Renal cortex interstitium (tissue), 11 donors: ENCODE measurements around the gene SLC7A7. TPM values are rescaled to one million over a fixed set of nuclear protein-coding genes. Genes with fewer than 3 reads are reported as not detected.
"Not testable (repeated sequence)": the region's sequence is repeated elsewhere in the genome, so short reads cannot be mapped to it uniquely, and the experiment has no call there.

Experiments
- DNase-seq, 11 donors: peaks; one replicate each; pipeline ENCODE4 v3.0.0-alpha.2; 2013; ENCODE audit warnings: low read depth in 9 of 11, low spot score in 4 of 11; ENCODE audit errors: extremely low read depth in 1 of 11
- polyA plus RNA-seq, 3 donors: library from polyadenylated mRNA; unstranded; fragments of 120-200 nt; gene quantifications; one replicate each; pipeline ENCODE4 v1.2.1, GENCODE V29; 2013; ENCODE audit not compliant: insufficient read length in 3 of 3

The SLC7A7 gene
- polyA plus RNA-seq, 3 donors, result 106 to 125 (median 119) TPM

DNA sequence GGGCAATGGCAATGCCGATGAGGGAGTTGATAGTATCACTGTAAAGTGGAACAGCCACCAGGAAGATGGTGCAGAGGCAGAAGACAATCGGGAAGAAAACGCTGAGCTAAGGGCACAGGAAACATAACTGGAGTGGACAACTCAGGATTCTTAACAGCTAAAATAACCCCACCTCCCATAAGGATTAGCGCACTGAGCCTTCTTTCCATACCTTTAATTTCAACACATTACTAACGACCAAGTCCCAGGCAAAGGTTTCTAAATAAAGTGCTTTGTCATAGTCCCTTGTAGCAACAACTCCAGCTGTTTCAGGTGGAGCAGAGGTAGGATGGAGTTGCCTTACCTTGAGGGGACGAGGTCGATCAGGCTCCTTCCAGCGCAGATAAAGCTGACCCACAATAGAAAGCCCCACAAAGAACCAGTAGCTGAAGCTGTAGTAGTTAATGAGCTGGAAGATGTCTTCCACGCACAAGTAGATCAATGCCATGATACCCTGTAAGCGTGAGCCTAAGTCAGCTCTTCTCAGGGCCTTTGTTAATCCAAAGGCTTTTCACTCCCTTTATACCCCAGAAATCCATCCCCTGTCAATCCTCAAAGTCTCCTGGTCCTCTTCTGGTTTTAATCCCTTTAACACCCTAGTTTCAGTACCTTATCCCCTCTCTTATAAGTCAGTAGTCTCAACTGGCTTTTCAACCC is 41.1 kb downstream of the SLC7A7 start:
- DNase-seq, result no peak

DNA sequence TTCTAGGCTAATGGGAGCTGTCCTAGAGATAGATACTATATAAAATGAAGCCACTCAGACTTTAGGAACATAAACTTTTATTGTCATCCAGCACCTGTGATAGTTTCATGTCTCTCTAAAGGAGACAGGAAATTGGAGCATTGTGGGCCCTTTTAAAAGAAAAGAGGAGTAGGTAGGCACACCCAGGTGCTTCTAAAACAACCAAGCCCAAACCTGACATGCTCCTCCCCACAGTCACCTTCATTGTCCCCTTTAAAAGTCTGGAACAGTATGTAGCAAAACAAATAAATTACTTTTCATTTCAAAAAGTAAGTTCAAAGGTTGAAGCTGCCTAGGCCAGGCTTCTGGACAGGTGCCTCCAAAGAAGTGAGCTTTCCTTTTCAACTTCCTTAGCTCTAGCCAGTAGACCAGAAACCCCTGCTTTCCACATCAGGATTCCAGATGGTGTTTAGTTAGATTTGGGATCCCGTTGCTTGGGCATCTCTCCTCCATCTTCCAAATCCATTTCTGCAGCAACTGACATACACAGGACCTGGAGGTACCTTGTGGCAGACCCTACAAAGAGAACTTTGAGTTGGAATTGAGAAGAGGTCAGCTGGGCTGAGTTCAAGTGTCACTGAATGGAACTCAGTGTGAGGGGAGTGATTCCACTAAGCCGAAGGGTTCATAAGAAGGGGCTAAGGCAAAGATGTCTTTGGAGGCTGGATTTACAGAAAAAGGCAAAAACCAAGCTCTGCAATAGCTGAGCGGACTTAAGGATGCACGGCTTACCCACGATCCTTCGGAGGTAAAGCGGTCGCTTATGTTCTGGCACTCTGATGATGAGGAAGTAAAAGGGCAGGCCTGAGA is 41.8 kb downstream of the SLC7A7 start:
- DNase-seq, result no peak

DNA sequence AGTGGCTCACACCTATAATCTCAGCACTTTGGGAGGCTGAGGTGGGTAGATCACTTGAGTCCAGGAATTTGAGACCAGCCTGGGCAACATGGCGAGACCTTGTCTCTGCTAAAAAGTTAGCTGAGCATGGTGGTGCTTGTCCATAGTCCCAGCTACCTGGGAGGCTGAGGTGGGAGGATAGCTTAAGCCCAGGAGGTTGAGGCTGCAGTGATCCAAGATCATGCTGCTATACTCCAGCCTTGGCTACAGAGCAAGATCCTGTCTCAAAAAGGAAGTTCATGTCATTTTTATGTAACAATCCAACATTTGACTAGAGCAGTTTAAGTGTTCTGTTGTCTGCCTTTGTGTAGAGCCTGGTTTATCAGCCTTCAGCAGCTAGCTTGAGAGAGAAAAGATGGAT is 42.5 kb downstream of the SLC7A7 start:
- no peak for DNase-seq

DNA sequence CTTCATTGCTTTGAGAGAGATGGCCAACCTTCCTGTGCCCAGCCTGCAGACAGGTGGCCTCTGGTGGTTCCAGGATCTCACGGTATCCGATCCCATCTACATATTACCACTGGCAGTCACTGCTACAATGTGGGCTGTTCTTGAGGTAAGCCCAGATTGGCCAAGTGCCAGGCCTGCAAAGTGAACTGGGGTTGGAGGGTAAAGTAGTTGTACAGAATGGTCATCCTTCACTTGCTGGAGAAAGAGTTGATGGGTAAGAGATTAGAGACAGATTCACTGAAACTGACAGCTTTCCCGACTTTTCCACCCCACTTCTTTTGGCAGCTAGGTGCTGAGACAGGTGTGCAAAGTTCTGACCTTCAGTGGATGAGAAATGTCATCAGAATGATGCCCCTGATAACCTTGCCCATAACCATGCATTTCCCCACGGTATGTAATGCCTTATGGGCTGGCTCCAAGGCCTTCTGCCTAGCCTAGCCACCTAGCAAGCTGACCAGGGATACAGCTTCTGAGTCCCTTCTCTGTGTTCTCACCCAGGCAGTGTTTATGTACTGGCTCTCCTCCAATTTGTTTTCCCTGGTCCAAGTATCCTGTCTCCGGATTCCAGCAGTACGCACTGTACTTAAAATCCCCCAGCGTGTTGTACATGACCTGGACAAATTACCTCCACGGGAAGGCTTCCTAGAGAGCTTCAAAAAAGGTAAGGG is 44.6 kb downstream of the SLC7A7 start:
- DNase-seq, result no peak

DNA sequence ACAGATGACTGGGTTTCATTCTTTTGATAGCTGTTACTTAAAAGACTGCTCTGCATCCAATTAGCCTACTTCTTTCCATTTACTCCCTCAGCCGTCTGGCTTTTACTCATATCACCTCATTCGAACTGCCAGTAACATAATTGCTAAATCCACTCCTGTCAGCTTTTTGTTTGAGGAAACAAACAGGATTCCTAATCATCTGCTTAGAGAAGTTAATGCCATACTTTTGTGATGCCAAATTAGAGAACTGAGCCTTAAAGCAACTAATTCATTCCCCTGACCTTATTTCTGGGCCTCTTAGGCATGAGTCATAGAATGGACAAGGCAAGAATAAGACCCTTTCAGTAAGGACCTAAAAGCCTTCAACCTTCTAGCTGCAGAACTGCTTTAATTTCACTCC is 45.9 kb downstream of the SLC7A7 start:
- DNase-seq, result no peak

DNA sequence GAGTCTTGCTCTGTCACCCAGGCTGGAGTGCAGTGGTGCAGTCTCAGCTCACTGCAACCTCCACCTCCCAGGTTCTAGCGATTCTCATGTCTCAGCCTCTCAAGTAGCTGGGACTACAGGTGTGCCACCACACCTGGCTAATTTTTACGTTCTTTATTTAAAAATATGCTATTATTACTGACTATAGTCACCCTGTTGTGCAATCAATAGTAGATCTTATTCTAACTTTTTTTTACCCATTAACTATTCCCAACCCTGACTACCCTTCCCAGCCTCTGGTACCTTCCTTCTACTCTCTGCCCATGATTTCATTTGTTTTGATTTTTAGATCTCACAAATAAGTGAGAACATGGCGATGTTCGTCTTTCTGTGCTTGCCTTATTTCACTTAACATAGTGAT is 46.3 kb downstream of the SLC7A7 start:
- no peak for DNase-seq

DNA sequence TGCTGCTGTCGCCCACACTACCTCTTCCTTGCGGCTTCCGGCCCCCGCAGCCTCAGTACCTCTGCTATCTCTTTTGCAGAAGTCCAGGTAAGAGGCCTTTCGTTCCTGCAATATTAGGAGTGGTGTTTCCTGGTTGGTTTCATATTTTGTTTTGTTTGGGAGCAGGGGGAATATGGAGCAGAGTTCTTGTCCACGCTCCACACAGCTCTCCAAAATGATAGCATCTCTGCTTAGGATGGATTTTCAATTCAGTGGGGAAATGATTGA is 48.0 kb downstream of the SLC7A7 start:
- DNase-seq, result no peak

DNA sequence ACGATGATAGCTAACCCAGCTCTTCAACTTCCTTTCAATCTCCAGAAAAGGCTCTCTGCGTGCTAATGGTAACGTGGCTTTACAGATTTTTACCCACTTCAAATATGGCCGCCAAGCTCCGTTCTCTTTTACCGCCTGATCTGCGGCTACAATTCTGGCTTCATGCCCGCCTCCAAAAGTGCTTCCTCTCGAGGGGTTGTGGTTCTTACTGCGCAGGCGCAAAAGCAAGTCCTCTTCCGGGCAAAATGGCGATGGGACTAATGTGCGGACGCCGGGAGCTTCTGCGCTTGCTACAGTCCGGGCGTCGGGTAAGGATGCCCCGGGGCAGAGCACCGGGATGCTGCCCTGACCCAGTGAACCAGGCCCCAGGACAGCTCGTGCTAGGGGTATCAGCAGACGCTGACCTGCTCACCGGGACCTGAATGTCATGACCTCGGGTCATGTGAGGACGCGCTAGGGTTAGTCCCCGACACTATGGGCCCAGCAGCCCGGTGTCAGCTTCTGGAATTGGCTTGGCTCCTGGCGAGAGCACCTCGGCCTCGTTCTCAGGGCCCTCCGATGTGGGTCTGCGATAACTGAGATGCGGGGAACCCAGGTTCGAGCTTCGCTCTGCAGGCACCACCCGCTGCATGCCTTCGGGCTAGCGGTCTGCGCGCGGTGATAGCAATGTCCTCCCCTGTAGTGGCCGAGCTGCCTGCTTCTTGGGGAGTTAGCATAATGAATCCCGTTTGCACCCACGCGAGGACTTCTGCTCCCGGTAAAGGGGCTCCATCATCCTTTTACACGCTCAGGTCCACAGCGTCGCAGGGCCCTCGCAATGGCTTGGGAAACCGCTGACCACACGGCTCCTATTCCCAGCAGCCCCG is 48.5 kb downstream of the SLC7A7 start, which contains the start of gene OXA1L:
Gene OXA1L (plus strand): TSS at position 232 of the 866 bp plus-strand sequence. CDS start 14 bp downstream, at position 246.
- DNase-seq, result peak; percentile 95 to 99 (median 97)

DNA sequence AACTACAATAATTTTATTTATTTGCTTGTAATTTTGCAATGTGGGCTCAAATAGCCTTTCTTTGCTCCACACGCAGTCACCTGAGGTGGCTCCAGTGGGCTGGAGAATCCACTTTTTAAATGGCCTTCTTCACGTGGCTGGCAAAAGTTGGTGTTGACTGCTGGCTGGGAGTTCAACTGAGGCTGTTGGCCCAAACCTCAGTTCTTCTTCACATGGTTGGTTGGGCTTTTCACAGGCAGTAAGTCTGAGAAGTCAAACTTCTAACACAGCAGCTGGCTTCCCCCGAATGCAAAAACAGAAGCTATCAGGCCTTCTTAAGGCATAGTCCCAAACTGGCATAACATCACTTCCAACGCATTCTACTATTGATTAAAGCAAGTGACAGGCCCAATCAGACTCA is 50.9 kb downstream of the SLC7A7 start:
- no peak for DNase-seq

DNA sequence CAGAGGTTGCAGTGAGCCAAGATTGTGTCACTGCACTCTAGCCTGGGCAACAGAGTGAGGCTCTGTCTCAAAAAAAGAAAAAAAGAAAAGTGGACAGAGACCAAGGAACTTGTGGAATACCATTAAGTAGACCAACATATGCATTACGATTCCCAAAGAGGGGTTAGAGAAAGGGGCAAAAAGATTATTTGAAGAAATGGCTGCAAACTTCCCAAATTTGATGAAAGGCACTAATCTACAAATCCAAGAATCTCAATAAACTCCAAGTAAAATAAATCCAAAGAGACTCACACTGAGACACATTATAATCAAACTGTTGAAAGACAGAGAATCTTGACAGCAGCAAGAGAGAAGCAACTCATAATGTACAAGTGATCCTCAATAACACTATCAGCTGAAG is 53.5 kb downstream of the SLC7A7 start:
- DNase-seq, result no peak

DNA sequence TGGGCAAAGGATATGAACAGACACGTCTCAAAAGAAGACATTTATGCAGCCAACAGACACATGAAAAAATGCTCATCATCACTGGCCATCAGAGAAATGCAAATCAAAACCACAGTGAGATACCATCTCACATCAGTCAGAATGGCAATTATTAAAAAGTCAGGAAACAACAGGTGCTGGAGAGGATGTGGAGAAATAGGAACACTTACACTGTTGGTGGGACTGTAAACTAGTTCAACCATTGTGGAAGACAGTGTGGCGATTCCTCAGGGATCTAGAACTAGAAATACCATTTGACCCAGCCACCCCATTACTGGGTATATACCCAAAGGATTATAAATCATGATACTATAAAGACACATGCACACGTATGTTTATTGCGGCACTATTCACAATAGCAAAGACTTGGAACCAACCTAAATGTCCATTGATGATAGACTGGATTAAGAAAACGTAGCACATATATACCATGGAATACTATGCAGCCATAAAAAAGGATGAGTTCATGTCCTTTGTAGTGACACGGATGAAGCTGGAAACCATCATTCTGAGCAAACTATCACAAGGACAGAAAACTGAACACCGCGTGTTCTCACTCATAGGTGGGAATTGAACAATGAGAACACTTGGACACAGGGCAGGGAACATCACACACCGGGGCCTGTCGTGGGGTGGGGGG is 57.1 kb downstream of the SLC7A7 start:
- not testable (repeated sequence) for DNase-seq

DNA sequence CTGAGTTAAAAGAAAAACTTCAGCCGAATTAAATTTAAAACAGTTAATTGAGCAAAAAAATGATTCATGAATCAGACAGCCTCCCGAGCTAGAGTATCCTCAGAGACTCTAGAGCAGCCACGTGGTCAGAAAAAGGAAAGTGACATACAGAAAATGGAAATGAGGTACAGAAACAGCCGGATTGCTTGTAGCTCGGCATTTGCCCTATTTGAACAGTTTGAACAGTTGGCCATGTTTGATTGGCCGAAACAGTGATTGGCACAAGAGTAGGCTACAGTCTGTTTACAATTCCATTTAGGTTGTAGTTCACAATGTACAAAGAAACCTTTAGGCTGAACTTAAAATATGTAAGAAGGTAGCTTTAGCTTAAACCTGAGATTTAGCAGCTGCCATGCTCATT is 61.6 kb downstream of the SLC7A7 start:
- no peak for DNase-seq

DNA sequence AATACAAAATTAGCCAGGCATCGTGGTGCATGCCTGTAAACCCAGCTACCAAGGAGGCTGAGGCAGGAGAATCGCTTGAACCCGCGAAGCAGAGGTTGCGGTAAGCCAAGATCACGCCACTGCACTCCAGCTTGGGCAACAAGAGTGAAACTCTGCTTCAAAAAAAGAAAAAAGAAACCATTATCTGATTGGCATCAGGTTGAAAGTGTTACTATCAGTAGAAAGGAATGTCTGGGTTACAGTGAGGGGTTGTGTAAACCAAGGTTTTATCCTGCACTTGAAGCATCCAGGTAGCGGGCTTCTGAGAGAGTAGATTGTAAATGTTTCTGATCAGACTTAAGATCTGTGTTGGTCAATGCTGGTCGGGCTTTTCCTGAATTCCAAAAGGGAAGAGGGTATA is 62.8 kb downstream of the SLC7A7 start:
- no peak for DNase-seq

DNA sequence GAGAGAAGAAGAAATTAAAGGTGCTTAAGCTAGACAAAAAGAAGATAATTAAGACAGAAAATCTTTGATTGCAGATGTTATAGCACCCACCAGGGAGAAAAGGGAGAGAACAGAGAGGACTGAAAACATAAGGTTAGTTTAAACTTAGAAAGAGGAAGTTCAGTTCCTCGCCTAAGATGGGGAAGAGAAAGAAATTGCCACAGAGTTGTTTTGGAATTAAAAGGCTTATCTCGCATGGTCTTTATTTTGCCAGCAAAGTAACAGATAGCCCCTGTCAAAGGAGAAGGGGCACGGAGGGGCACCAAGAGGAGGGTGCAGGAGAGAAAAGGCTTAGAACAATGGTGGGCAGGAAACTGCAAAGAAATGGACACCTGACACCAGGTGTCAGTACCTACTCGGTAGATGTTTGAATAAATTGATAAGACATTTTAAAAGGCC is 66.6 kb downstream of the SLC7A7 start:
- DNase-seq, result no peak

DNA sequence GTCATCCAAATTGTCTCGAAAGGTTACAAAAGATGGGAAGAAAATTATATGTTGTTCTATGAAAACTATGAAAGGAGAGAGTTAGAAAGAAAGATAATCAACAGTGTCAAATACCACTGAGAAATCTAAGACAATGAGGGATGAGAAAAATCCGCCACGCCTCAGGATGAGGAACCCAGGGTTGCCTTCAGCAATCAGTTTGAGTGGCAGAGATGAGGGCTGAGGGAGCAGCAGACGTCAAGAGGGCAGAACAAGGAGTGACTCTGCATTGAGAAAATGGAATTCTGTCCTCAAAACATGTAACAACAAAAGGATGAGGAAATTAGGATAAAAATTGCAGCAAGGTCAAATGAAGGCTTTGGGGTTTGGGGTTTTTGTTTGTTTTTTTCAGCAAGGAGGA is 67.0 kb downstream of the SLC7A7 start:
- DNase-seq, result no peak

DNA sequence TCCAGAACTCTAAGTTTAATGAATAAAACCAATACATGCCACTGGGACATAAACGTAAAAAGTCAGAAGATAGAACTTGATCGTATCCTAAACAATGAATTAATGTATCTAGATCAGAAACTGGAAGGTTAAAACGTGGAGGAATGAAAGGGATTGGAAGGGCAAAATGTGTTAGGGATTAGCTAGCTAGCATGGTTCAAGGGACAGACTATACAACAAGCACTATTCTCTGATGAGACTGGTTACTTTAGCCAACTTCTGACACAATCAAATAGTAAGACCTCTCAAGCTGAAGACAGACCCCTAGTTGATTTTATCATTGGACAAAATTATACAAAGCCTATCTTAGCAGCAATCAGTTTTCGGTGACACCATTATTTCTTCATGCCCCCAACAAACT is 67.5 kb downstream of the SLC7A7 start:
- DNase-seq, result no peak

DNA sequence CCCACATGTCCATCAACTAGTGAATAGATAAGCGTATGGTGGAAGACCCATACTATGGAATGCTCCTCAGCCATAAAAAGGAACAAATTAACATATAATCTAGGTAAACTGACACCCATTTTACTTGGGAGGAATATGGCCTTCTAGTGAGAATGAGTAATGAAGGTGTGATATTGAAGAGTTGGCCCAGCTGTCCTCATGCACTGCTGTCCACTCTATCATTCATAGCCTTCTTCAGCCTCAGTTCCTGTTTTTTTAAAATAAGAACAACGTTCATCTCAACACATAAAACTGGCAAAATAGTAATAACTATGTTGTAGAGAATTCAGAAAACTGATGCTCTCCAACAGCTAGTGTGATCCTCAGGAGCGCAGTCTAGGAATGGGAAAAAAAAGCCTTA is 75.2 kb downstream of the SLC7A7 start:
- DNase-seq, result no peak

DNA sequence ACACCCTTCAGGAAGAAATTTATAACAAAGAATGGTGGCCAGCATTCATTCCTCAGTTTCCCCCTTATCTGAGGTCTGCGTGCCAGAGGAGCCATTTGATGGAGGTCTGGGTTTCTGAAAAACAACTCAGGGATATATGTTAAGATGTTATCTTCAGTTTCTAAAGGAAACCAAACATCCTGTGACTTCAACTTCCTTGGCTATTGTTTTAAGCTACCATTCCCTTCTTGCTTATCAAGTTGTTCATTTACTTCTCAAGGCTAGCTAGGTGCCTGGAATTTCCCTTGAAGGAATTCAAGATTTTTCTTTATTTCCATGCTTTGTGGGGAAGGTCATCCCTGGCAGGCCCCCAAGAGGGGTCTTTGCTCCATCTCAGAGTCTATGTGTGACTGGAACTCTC is 75.8 kb downstream of the SLC7A7 start:
- DNase-seq, result no peak

DNA sequence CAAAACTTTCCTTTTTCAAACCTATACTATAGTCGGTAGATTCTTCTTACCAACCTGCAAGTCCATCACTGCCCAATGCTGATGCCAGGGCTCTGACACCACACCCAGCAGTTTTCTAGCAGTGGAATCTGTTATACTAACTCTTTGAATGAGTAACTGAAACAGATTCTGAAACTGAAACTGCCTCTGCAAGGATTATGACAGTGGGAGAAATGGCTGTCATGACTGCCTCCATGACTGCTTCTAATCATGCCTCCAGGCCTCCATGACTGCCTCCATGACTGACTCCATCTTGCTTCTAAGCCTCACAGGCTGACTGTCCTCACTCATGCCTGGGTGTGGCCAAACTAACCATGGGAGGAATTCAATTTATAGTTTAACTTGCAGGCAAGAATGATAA is 78.2 kb downstream of the SLC7A7 start:
- no peak for DNase-seq
